SU-DHL-6 (cell line): ENCODE measurements around the gene HABP4.

ENCODE experiments used
- H2AFZ ChIP-seq: fragments of 200-600 bp; sonication (generic); 2 replicates; pipeline ENCODE4 v1.6.1; 2014; ENCODE audit warnings: low read depth, mild to moderate bottlenecking, moderate library complexity, mixed read lengths, antibody characterized with exemption, low read length; ENCODE audit not compliant: severe bottlenecking
- H3F3A ChIP-seq: fragments of 200-600 bp; shearing (Covaris generic); 2 replicates; pipeline ENCODE4 v1.6.0; 2016; ENCODE audit warnings: antibody characterized with exemption, mild to moderate bottlenecking; ENCODE audit not compliant: insufficient read depth
- H3K27ac ChIP-seq: fragments of 200-600 bp; sonication (generic); 2 replicates; pipeline ENCODE4 v1.5.1; 2016; ENCODE audit warnings: low read depth, mild to moderate bottlenecking, low read length, moderate library complexity, mixed read lengths
- H3K27me3 ChIP-seq: fragments of 200-600 bp; sonication (generic), shearing (Covaris generic); 2 replicates; pipeline ENCODE4 v1.6.0; 2014; ENCODE audit warnings: mild to moderate bottlenecking, low read length
- H3K36me3 ChIP-seq: fragments of 200-600 bp; sonication (generic); 2 replicates; pipeline ENCODE4 v1.6.1; 2014; ENCODE audit warnings: mild to moderate bottlenecking, low read length, mixed read lengths
- H3K4me2 ChIP-seq: fragments of 300-600, 200-600 bp; shearing (Covaris generic), sonication (generic); 2 replicates; pipeline ENCODE4 v1.6.0; 2014; ENCODE audit warnings: low read length, low read depth, mild to moderate bottlenecking; ENCODE audit not compliant: poor library complexity, severe bottlenecking
- H3K4me3 ChIP-seq: fragments of 200-600 bp; sonication (generic); 2 replicates; pipeline ENCODE4 v1.5.1; 2014; ENCODE audit warnings: antibody characterized with exemption, low read length, mild to moderate bottlenecking, mixed read lengths; ENCODE audit not compliant: insufficient read depth, poor library complexity, severe bottlenecking
- H3K79me2 ChIP-seq: fragments of 200-600 bp; sonication (generic); 2 replicates; pipeline ENCODE4 v1.6.1; 2014; ENCODE audit warnings: mild to moderate bottlenecking, low read length, moderate library complexity; ENCODE audit not compliant: insufficient read depth
- H3K9ac ChIP-seq: fragments of 200-600 bp; sonication (generic); 2 replicates; pipeline ENCODE4 v1.7.0; 2014; ENCODE audit warnings: mild to moderate bottlenecking, low read length
- H3K9me2 ChIP-seq: fragments of 200-600 bp; sonication (generic); replicated peaks from 2 replicates; pipeline ENCODE4 v1.6.1; 2014; ENCODE audit warnings: low read length; ENCODE audit not compliant: insufficient read depth
- H3K9me3 ChIP-seq: fragments of 200-600 bp; sonication (generic); 2 replicates; pipeline ENCODE4 v1.6.1; 2014; ENCODE audit warnings: low read length, mixed read lengths; ENCODE audit not compliant: insufficient read depth
- H4K20me1 ChIP-seq: fragments of 200-600 bp; sonication (generic); 2 replicates; pipeline ENCODE4 v1.6.1; 2014; ENCODE audit warnings: low read depth, mild to moderate bottlenecking, antibody characterized with exemption, low read length, moderate library complexity, mixed read lengths
- CTCF ChIP-seq: fragments of 200-600 bp; sonication (generic); IDR thresholded peaks from one replicate; pipeline ENCODE4 v1.5.1; 2017; ENCODE audit warnings: antibody characterized with exemption, mild to moderate bottlenecking, low read length, moderate library complexity; ENCODE audit not compliant: insufficient read depth, poor library complexity, severe bottlenecking
- EZH2phosphoT487 ChIP-seq: fragments of 200-600 bp; sonication (generic), shearing (Covaris generic); conservative IDR thresholded peaks from 2 replicates; pipeline ENCODE4 v1.6.1; 2018; ENCODE audit warnings: mild to moderate bottlenecking, antibody characterized with exemption, low read length, moderate library complexity, mixed read lengths

Gene HABP4

GRCh38 chr9:96524764-96525163 is 74.8 kb downstream of the HABP4 start:
- no peaks in the 10 kb centered on the region for H4K20me1 ChIP-seq
- no peak overlapping the region for H3K9ac ChIP-seq
- no peaks in the 10 kb centered on the region for H3K79me2 ChIP-seq
- H3F3A ChIP-seq, result no peaks in the 10 kb centered on the region
- H3K27me3 ChIP-seq, result no peaks in the 10 kb centered on the region
- no peak overlapping the region for H3K4me3 ChIP-seq
- H3K9me2 ChIP-seq, result no peaks in the 10 kb centered on the region
- no peaks in the 10 kb centered on the region for H3K9me3 ChIP-seq
- H3K36me3 ChIP-seq, result no peaks in the 10 kb centered on the region
- no peak overlapping the region for H2AFZ ChIP-seq
- no peak overlapping the region for H3K27ac ChIP-seq
- TF ChIP-seq CTCF (no peak), EZH2phosphoT487 (no peak)
- H3K4me2 ChIP-seq, result no peak overlapping the region

GRCh38 chr9:96532173-96532572 is 82.2 kb downstream of the HABP4 start:
- H3F3A ChIP-seq, result no peaks in the 10 kb centered on the region
- H3K9me3 ChIP-seq, result no peaks in the 10 kb centered on the region
- no peaks in the 10 kb centered on the region for H3K79me2 ChIP-seq
- no peak overlapping the region for H2AFZ ChIP-seq
- H4K20me1 ChIP-seq, result no peaks in the 10 kb centered on the region
- no peak overlapping the region for H3K4me3 ChIP-seq
- TF ChIP-seq CTCF (no peak), EZH2phosphoT487 (no peak)
- no peak overlapping the region for H3K9ac ChIP-seq
- H3K9me2 ChIP-seq, result no peaks in the 10 kb centered on the region
- no peaks in the 10 kb centered on the region for H3K36me3 ChIP-seq
- H3K4me2 ChIP-seq, result no peak overlapping the region
- no peaks in the 10 kb centered on the region for H3K27me3 ChIP-seq
- H3K27ac ChIP-seq, result no peak overlapping the region

- Histone ChIP-seq H3K27me3 (no peaks in the 10 kb centered on the region), H3K27ac (no peak overlapping the region), H3K9me2 (no peaks in the 10 kb centered on the region), H3K4me2 (no peak overlapping the region), H3K4me3 (no peak overlapping the region), H3F3A (no peaks in the 10 kb centered on the region), H2AFZ (no peak overlapping the region), H3K9ac (no peak overlapping the region), H3K79me2 (no peaks in the 10 kb centered on the region), H3K36me3 (no peaks in the 10 kb centered on the region), H4K20me1 (no peaks in the 10 kb centered on the region), H3K9me3 (no peaks in the 10 kb centered on the region)
- TF ChIP-seq CTCF (no peak), EZH2phosphoT487 (no peak)
Measured at GRCh38 chr9:96540106-96540505, 90.1 kb downstream of the HABP4 start.
